GM12891 (cell line): ENCODE measurements around the gene PLK5.

Experiments used
- POLR2A ChIP-seq: IDR thresholded peaks from 2 replicates; pipeline ENCODE4 v1.6.1; 2011; ENCODE audit warnings: low read depth, low read length, control low read depth
- POLR2AphosphoS5 ChIP-seq: IDR thresholded peaks from 2 replicates; pipeline ENCODE4 v1.6.1; 2011; ENCODE audit warnings: low read depth, low read length, control low read depth
- TAF1 ChIP-seq: IDR thresholded peaks from 2 replicates; pipeline ENCODE4 v1.6.1; 2011; ENCODE audit warnings: low read depth, low read length, control low read depth

- TF ChIP-seq TAF1 (no peak), POLR2A (no peak), POLR2AphosphoS5 (no peak)
These were observed 16.7 kb upstream of the PLK5 start for GRCh38 chr19:1507192-1507660.
